Inferior parietal cortex (tissue), 1 donor: ENCODE results near the gene SSX2IP.
"Not testable (repeated sequence)": the region's sequence is repeated elsewhere in the genome, so short reads cannot be mapped to it uniquely, and the experiment has no call there.

Experiments
- DNase-seq: peaks from one replicate; pipeline ENCODE4 v3.0.0-alpha.2; 2016; ENCODE audit errors: extremely low spot score

The SSX2IP gene, protein sequence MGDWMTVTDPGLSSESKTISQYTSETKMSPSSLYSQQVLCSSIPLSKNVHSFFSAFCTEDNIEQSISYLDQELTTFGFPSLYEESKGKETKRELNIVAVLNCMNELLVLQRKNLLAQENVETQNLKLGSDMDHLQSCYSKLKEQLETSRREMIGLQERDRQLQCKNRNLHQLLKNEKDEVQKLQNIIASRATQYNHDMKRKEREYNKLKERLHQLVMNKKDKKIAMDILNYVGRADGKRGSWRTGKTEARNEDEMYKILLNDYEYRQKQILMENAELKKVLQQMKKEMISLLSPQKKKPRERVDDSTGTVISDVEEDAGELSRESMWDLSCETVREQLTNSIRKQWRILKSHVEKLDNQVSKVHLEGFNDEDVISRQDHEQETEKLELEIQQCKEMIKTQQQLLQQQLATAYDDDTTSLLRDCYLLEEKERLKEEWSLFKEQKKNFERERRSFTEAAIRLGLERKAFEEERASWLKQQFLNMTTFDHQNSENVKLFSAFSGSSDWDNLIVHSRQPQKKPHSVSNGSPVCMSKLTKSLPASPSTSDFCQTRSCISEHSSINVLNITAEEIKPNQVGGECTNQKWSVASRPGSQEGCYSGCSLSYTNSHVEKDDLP

GRCh38 chr1:84690397-84691121, at the start of gene SSX2IP:
SSX2IP (minus strand) TSS chr1:84690461; CDS start chr1:84671219, 19,242 bp downstream.
- peak; percentile 91 for DNase-seq

- DNase-seq = no peak
These were observed 48.0 kb upstream of the SSX2IP start for GRCh38 chr1:84738237-84738636.

GRCh38 chr1:84737590-84737989, 47.3 kb upstream of the SSX2IP start:
- no peak for DNase-seq

GRCh38 chr1:84736944-84737343, 46.7 kb upstream of the SSX2IP start:
- DNase-seq = no peak

- DNase-seq = no peak
These were observed 46.2 kb upstream of the SSX2IP start for GRCh38 chr1:84736445-84736844.

DNA sequence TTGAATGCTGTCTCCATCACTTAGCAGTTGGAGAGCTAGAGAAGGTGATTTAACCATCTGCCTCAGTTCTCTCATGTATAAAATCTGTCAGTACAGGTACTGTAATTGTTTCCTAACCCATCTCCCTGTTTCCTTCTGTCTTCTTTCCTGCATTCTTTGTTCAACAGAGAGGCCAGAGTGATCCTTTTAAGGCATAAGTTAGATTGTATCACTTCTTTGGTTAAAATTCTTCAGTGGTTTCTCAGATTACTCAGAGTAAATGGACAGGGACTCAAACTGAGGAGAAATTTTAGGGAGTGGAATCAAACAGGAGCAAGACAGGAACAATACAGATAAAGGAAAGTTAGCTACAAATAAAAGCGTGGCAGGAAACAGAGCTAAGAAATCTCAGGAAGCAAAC, 45.2 kb upstream of the SSX2IP start:
- no peak for DNase-seq

- no peak for DNase-seq
These were observed 42.3 kb upstream of the SSX2IP start for GRCh38 chr1:84732520-84732919.

GRCh38 chr1:84731519-84731918, 41.3 kb upstream of the SSX2IP start:
- no peak for DNase-seq

DNA sequence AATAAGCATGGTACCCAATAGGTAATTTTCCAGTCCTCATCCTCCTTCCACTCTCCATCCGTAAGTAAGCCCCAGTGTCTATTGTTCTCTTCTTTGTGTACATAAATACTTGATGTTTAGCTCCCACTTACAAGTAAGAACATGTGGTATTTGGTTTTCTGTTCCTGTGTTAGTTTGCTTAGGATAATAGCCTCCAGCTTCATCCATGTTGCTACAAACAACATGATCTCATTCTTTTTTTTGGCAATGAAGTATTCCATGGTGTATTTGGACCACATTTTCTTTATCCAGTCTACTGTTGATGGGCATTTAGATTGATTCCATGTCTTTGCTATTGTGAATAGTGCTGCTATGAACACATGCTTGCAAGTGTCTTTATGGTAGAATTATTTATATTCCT, 37.5 kb upstream of the SSX2IP start:
- DNase-seq = not testable (repeated sequence)

DNA sequence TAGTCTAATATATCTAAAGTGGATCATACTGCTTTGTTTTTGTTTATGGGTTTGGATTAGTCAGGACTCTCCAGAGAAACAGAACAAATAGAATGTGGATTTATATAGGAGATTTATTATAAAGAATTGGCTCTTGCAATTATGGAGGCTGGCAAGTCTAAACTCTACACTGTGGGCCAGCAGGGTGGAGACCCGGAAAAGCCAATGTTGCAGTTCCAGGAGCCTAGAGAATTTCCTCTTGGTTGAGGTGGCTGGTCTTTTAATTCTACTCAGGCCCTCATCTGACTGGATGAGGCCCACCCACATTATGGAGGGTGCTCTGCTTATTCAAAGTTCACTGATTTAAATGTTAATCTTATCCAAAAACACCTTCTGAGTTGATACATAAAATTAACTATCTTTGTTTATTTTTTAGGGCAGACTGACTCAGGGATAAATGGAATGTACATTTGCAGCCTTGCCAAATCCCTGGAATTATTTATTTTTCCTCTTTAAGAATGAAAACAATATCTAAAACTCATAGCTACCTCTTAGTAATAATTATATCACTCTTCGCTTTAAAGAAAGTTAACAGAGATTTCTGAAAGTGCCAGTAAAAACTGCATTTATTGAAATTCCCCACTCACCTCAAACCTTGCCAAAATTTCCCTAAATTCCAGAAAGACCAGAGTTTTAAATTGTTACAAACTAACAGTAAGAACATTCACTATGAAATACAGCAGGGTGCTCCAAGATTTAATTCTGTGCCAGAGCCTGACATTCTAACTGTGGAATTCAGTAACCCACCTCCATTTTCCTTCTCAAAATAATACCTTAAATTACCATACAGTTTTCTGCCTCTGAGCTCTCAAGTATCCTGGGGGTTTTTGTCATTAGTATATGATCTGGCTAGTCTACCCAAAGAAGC, 36.6 kb upstream of the SSX2IP start:
- DNase-seq = no peak

GRCh38 chr1:84724128-84724860, 34.0 kb upstream of the SSX2IP start:
- no peak for DNase-seq

- DNase-seq = no peak
These were observed 32.5 kb upstream of the SSX2IP start for GRCh38 chr1:84722794-84723193.

DNA sequence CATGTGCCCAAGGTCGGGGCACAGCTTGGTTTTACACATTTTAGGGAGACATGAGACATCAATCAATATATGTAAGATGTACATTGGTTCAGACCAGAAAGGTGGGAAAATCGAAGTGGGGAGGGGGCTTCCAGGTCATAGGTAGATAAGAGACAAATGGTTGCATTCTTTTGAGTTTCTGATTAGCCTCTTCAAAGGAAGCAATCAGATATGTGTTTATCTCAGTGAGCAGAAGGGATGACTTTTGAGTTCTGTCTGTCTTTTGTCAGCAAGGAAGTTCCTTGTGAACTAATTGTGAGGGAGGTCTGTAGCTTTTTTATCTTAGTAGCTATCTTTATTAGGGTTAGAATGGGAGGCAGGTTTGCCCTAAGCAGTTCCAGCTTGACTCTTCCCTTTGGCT, 31.6 kb upstream of the SSX2IP start:
- not testable (repeated sequence) for DNase-seq

DNA sequence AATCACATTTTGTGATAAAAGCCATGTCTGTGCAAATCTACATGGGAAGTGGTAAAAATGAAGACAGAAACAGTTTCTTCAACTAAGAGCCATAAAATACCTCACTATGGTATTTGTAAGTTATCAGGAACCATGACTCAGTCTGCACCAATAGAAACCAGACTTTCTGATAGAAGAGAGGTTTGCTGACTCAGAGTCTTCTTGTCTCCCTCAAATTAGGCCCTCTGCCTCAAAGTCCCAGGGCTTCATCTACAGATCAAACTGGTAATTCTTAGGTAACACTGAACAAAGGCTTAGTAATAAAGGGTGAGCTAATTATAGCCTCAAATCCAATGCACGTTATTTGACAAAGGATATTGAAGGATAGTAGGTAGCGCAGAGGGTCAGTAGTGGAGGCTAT, 30.9 kb upstream of the SSX2IP start:
- DNase-seq = no peak

DNA sequence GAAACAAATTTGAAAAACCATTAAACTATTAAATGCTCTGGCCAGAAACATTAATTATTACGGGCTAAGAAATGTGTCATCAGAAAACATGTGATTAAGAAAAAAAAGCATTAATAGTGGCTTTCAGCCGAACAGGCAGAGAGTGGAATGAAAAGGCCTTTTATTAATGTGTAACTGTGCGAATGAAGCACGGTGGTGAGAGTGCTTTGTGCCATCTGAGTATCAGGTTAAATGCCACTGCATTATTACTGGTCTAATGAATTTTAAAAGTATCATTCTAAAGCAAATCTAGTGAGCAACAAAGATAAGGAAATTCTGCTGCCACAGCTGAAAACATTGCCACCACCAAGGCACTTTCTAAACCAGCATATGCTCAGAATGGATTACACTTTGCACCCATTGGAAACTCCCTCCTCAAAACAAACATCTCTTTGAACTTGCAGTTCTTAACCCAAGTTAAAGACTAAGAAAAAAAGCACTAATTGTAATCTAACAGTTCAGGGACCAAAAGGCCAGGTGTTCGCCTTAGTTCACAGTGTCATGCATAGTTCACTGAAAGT, 30.0 kb upstream of the SSX2IP start:
- peak; percentile 61 for DNase-seq

GRCh38 chr1:84719543-84720217, 29.4 kb upstream of the SSX2IP start:
- no peak for DNase-seq

DNA sequence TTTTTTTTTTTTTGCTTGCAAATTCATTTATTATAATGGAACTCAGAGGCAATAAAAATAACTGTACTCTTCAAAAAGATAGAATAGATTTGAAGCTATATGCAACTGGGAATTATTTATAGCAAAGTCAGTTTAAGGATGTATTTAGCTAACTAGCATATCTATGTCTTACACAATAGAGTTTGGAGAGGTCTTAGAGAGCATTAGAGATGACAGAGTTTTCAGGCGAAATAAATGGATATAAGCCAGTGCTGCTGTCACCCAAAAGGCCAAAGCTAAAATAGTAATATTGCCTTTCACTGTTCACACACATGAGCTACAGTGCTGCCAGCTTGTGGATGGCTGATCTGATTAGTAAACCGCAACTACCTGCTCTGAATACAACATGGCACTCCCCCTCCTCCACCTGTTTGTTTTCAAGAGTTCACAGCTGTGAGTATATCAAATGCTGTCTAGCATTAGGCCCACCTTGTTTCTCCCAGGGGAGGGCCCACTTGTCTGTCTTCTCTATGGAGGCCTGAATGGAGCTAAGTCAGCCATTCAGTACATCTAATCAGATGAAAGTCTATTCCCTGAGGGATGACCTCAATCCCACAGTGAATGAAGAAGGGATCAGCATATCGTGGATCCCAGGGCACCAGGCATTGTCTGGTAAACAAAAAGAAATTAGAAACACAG, 25.2 kb upstream of the SSX2IP start:
- no peak for DNase-seq

- DNase-seq = no peak
These were observed 22.1 kb upstream of the SSX2IP start for GRCh38 chr1:84712276-84712874.

DNA sequence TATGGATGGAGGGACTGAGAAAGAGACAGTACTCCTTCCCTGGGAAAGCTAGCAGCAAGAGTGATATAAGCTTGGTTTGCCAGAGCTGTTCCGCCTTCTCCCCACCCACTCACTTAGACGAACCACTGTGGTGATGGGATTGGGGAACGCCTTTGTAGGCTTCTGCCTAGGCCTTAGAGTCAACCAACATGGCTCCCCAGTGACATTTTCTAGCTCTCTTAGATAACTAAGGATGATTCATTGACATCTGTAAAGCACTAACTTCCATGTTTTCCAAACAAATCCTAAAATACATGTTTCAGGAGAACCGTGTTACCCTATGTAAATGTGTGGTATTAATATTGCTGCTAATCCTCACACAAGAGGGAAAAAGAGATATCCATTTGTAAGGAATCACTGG, 21.6 kb upstream of the SSX2IP start:
- DNase-seq = no peak
